Duodenal mucosa (tissue), 2 donors: Measurements from ENCODE around the gene EIF2B2.

Source experiments
- H3K27ac ChIP-seq: one replicate; pipeline ENCODE4 v1.7.0; 2013; ENCODE audit warnings: low read depth, low read length
- H3K27me3 ChIP-seq, 2 donors: one replicate each; pipeline ENCODE4 v1.7.0; 2013; ENCODE audit warnings: low read length in 2 of 2, control low read depth in 1 of 2; ENCODE audit not compliant: insufficient read depth in 2 of 2, control insufficient read depth in 1 of 2
- H3K36me3 ChIP-seq, 2 donors: one replicate each; pipeline ENCODE4 v1.7.0; 2013; ENCODE audit warnings: low read length in 2 of 2, control low read depth in 1 of 2; ENCODE audit not compliant: insufficient read depth in 2 of 2, control insufficient read depth in 1 of 2
- H3K4me1 ChIP-seq, 2 donors: one replicate each; pipeline ENCODE4 v1.7.0; 2013; ENCODE audit warnings: low read length in 2 of 2, control low read depth in 1 of 2; ENCODE audit not compliant: insufficient read depth in 2 of 2, control insufficient read depth in 1 of 2
- H3K4me3 ChIP-seq, 2 donors: one replicate each; pipeline ENCODE4 v1.7.0; 2013; ENCODE audit warnings: low read length in 2 of 2, low read depth in 1 of 2
- H3K9ac ChIP-seq, 2 donors: one replicate each; pipeline ENCODE4 v1.7.0; 2013; ENCODE audit warnings: low read length in 2 of 2, low read depth in 1 of 2
- H3K9me3 ChIP-seq, 2 donors: one replicate each; pipeline ENCODE4 v1.7.0; 2013; ENCODE audit warnings: low read length in 2 of 2, control low read depth in 1 of 2; ENCODE audit not compliant: control insufficient read depth in 1 of 2

EIF2B2 gene

GRCh38 chr14:74979442-74980397 is 23.0 kb upstream of the EIF2B2 start:
- Histone ChIP-seq H3K4me1 (peaks cover 0 to 4% of the 10 kb centered on the region in 2 donors), H3K4me3 (no peak overlapping the region), H3K9ac (no peak overlapping the region), H3K27me3 (no peaks in the 10 kb centered on the region), H3K27ac (no peak overlapping the region), H3K9me3 (no peaks in the 10 kb centered on the region), H3K36me3 (no peaks in the 10 kb centered on the region)

GRCh38 chr14:74980398-74980730 is 22.4 kb upstream of the EIF2B2 start:
- peaks cover 0 to 4% of the 10 kb centered on the region in 2 donors for H3K4me1 ChIP-seq
- no peak overlapping the region for H3K4me3 ChIP-seq
- H3K9ac ChIP-seq, result no peak overlapping the region
- no peaks in the 10 kb centered on the region for H3K36me3 ChIP-seq
- H3K27me3 ChIP-seq, result no peaks in the 10 kb centered on the region
- H3K27ac ChIP-seq, result no peak overlapping the region
- H3K9me3 ChIP-seq, result no peaks in the 10 kb centered on the region

DNA sequence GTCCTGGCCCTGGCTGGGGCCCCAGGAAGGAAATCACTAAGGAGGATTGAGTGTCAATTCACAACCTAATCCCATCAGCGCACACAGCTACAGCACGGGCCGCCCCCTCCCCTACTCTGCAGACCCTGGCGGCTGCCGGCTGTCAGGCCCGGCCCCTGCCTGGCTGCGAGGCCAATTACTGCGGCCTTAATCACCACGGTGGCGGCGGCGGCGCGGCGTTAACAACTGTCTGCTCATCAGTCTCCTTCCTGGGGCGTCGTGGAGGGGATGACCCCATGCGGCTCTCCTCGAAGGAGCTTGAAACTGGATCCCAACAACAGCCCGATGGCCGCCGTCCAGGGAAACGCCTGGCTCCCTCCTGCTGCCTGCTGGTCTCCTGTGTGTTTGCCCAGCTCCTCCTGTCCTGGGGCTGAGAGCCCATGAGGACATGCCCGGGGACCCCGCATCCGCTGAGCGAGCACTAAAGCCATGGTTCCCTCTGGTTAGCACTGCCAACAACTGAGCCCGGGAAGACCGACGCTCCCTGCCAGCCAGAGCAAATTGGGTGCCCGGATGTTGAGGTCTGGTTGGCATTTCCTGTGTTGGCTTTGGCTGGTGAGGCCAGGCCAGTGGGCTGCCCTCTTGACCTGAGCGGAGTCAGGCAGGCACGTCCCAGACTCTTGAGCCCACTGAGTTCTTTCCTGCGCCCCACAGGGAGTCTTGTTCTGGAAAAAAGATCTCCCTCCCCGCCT is 21.8 kb upstream of the EIF2B2 start:
- Histone ChIP-seq H3K27me3 (no peaks in the 10 kb centered on the region), H3K27ac (no peak overlapping the region), H3K9me3 (no peaks in the 10 kb centered on the region), H3K4me3 (no peak overlapping the region), H3K9ac (no peak overlapping the region), H3K4me1 (peaks cover 0 to 4% of the 10 kb centered on the region in 2 donors), H3K36me3 (no peaks in the 10 kb centered on the region)

DNA sequence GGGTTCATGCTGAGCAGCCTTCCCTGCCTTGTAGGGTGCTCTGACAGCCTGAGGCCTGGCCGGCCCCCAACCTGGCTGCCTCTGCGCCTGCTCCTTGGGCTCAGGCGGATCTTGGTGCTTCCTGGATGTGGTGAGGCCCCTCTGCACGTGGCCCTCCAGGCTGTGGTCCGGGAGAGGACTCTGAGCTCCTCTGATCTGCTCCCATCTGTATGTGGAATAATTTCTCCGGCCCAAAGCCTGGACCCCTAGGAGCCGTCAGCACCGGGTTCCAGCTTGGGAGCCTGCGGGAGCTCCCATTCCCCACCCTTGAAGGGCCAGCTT is 21.3 kb upstream of the EIF2B2 start:
- H3K4me3 ChIP-seq, result no peak overlapping the region
- no peaks in the 10 kb centered on the region for H3K27me3 ChIP-seq
- no peaks in the 10 kb centered on the region for H3K36me3 ChIP-seq
- no peaks in the 10 kb centered on the region for H3K9me3 ChIP-seq
- no peak overlapping the region for H3K27ac ChIP-seq
- H3K9ac ChIP-seq, result no peak overlapping the region
- H3K4me1 ChIP-seq, result peaks cover 0 to 4% of the 10 kb centered on the region in 2 donors

DNA sequence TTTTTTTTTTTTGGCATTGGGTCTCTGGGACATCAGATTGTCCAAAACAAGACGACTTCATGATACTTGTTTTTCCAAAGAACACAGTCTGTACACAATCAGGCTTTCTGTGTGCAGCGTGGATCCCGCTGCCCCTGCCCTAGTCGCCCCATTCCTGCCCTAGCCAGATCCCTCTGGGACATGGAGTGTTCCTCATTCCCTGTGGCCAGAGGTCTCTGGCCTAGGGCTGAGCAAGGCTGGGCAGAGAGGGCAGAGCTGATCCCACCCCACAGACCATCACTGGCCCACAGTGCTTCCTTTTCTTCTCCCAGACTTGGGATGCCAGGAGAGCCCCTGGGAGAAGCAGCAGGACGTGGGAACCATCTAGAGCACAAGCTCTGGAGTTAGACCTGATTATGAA is 20.9 kb upstream of the EIF2B2 start:
- Histone ChIP-seq H3K4me3 (no peak overlapping the region), H3K9ac (no peak overlapping the region), H3K9me3 (no peaks in the 10 kb centered on the region), H3K27ac (no peak overlapping the region), H3K36me3 (no peaks in the 10 kb centered on the region), H3K27me3 (no peaks in the 10 kb centered on the region), H3K4me1 (peaks cover 0 to 4% of the 10 kb centered on the region in 2 donors)

DNA sequence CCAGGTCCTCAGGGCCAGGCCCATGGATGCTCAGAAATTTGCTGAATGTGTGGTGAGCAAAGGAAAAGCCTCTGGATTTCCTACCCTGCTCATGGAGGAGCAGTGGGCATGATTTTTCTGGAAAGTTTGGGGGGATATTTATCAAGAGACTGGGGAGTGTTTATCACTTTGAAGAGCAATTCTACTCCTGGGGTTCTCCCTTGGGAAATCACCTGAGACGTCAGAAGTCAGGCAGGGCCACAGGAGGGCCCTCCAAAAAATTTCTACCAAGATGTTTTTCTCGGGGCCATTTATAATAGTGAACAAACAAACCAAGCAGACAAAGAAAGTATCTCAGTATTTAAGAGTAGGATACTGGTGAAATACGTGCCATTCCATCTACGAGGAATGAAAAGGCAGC is 20.1 kb upstream of the EIF2B2 start:
- no peaks in the 10 kb centered on the region for H3K27me3 ChIP-seq
- no peaks in the 10 kb centered on the region for H3K9me3 ChIP-seq
- no peak overlapping the region for H3K27ac ChIP-seq
- H3K4me3 ChIP-seq, result no peak overlapping the region
- no peak overlapping the region for H3K9ac ChIP-seq
- H3K36me3 ChIP-seq, result no peaks in the 10 kb centered on the region
- H3K4me1 ChIP-seq, result peaks cover 0 to 4% of the 10 kb centered on the region in 2 donors

DNA sequence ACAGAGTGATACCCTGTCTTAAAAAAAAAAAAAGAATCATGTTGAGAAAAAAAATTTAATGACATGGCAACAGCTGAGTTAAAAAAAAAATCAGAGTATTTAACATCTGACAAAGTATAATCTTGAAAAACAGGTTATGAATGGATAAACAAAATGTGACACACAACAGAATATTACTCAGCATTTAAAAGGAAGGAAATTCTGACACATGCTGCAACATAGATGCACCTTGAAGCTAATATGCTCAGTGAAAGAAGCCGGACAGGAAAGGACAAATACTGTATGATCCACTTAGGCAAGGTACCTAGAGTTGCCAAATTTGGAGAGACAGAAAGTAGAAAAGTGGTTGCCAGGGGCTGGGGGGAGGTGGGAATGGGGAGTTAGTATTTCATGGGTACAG is 19.4 kb upstream of the EIF2B2 start:
- peaks cover 0 to 4% of the 10 kb centered on the region in 2 donors for H3K4me1 ChIP-seq
- no peak overlapping the region for H3K27ac ChIP-seq
- H3K4me3 ChIP-seq, result no peak overlapping the region
- no peaks in the 10 kb centered on the region for H3K27me3 ChIP-seq
- H3K9me3 ChIP-seq, result no peaks in the 10 kb centered on the region
- no peaks in the 10 kb centered on the region for H3K36me3 ChIP-seq
- no peak overlapping the region for H3K9ac ChIP-seq

DNA sequence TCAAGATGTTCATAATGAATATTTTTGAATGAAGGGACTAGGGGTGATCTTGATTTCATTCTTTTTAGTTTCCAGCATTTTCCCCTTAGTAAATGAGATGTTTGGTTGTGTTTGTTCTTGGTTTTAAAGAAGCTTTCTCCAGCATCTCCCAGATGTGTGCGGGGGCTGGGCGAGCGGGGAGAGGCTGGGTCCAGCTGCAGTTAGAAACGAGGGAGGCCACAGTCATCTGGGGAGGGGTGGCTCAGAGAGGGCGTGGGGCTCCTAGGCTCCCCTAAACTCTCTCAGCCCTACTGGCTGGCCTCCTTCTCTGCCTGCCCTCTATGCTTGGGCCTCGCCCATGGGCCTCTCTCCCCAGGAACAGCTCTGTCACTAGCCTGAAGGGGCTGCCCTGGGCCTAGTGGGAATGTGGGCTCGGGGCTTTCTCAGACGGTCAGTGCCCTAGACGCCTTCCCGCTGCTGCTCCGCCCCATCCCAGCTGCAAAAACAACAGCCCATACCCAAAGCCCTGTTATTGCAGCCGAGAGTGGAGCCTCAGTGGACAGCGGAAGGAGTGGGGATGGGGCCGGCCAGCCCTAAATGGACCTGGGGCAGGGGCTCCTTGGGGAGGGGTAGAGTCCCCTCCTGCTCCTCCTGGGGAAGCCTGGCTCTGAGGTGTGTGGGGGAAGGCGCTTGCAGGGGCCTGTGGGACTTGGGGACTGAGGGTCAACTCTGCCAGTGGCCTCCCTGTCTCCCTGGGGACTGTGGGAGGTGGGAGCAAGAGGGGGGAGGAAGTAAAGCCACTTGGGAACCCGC is 18.3 kb upstream of the EIF2B2 start:
- no peaks in the 10 kb centered on the region for H3K36me3 ChIP-seq
- no peak overlapping the region for H3K27ac ChIP-seq
- no peak overlapping the region for H3K4me3 ChIP-seq
- H3K4me1 ChIP-seq, result peaks cover 0 to 4% of the 10 kb centered on the region in 2 donors
- no peak overlapping the region for H3K9ac ChIP-seq
- no peaks in the 10 kb centered on the region for H3K27me3 ChIP-seq
- H3K9me3 ChIP-seq, result no peaks in the 10 kb centered on the region

DNA sequence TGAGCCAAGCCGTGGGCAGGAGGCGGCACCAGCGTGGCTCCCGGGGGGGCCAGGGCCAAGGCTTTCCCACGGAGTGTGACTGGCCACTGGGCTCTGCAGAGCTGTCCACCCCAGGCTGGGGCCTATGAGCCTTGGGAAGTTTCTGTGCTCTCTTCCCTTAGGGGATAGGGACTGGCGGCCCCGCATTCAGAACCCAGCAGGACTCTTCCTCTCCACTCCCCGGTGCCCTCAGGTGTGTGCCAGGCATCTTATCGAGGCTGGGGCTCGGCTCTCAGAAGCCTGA is 17.8 kb upstream of the EIF2B2 start:
- peaks cover 0 to 4% of the 10 kb centered on the region in 2 donors for H3K4me1 ChIP-seq
- H3K36me3 ChIP-seq, result no peaks in the 10 kb centered on the region
- H3K27ac ChIP-seq, result no peak overlapping the region
- H3K9ac ChIP-seq, result no peak overlapping the region
- H3K4me3 ChIP-seq, result no peak overlapping the region
- no peaks in the 10 kb centered on the region for H3K27me3 ChIP-seq
- H3K9me3 ChIP-seq, result no peaks in the 10 kb centered on the region

DNA sequence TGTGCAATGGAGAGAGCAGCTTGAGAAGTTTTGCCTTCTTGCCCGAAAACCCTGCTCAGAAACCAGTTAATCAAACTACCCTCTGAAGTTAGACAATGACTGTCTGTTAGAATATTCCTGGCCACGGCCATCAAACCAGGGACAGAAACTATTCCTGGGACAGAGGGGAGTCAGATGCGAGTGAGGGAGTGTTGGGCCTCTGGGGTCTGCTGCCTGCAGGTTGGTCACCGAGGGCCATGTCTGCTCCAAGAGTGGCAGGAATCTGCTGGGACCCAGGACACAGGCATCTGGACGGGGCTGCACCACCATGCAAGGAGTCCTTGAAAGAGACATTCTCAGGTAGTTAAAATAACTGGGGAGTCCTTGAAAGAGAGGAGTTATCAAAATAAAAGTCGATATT is 16.9 kb upstream of the EIF2B2 start:
- no peaks in the 10 kb centered on the region for H3K36me3 ChIP-seq
- H3K4me1 ChIP-seq, result peaks cover 0 to 4% of the 10 kb centered on the region in 2 donors
- no peaks in the 10 kb centered on the region for H3K9me3 ChIP-seq
- no peak overlapping the region for H3K4me3 ChIP-seq
- no peak overlapping the region for H3K9ac ChIP-seq
- no peak overlapping the region for H3K27ac ChIP-seq
- H3K27me3 ChIP-seq, result no peaks in the 10 kb centered on the region
